H9 (cell line): ENCODE measurements around the gene ATP2A1. TPM values are rescaled to one million over a fixed set of nuclear protein-coding genes. Genes with fewer than 3 reads are reported as not detected.

ENCODE experiments used
- DNase-seq: peaks from one replicate; pipeline ENCODE4 v3.0.0-alpha.2; 2017
- H2AFZ ChIP-seq: one replicate; pipeline ENCODE4 v1.6.1; 2013; ENCODE audit warnings: mild to moderate bottlenecking, low read length, control low read depth, moderate library complexity
- H2AK5ac ChIP-seq: 2 replicates; pipeline ENCODE4 v1.6.1; 2013; ENCODE audit warnings: low read length, control low read depth, mixed read lengths; ENCODE audit not compliant: insufficient read length
- H2BK120ac ChIP-seq: one replicate; pipeline ENCODE4 v1.6.1; 2013; ENCODE audit warnings: low read depth, mild to moderate bottlenecking, low read length, control low read depth, inconsistent platforms; ENCODE audit not compliant: poor library complexity, severe bottlenecking
- H2BK12ac ChIP-seq: 2 replicates; pipeline ENCODE4 v1.6.1; 2013; ENCODE audit warnings: low read length, control low read depth, mixed read lengths, low read depth; ENCODE audit not compliant: insufficient read length
- H2BK15ac ChIP-seq: 2 replicates; pipeline ENCODE4 v1.6.1; 2013; ENCODE audit warnings: low read depth, low read length, control low read depth
- H2BK20ac ChIP-seq: one replicate; pipeline ENCODE4 v1.6.1; 2013; ENCODE audit warnings: low read depth, mild to moderate bottlenecking, low read length, control low read depth, inconsistent platforms; ENCODE audit not compliant: poor library complexity, severe bottlenecking
- H2BK5ac ChIP-seq: 2 replicates; pipeline ENCODE4 v1.6.1; 2013; ENCODE audit warnings: low read length, control low read depth, mixed read lengths; ENCODE audit not compliant: insufficient read length
- H3K14ac ChIP-seq: 2 replicates; pipeline ENCODE4 v1.6.1; 2013; ENCODE audit warnings: low read length, control low read depth; ENCODE audit not compliant: insufficient read depth
- H3K18ac ChIP-seq: 2 replicates; pipeline ENCODE4 v1.6.1; 2013; ENCODE audit warnings: low read depth, mild to moderate bottlenecking, mixed read lengths, low read length, control low read depth; ENCODE audit not compliant: insufficient read length
- H3K23ac ChIP-seq: 2 replicates; pipeline ENCODE4 v1.6.1; 2013; ENCODE audit warnings: low read length, control low read depth, mixed read lengths, low read depth; ENCODE audit not compliant: insufficient read length
- H3K23me2 ChIP-seq: 2 replicates; pipeline ENCODE4 v1.6.1; 2013; ENCODE audit warnings: low read depth, mild to moderate bottlenecking, mixed read lengths, low read length, control low read depth; ENCODE audit not compliant: insufficient read length, poor library complexity, severe bottlenecking
- H3K27ac ChIP-seq: 2 replicates; pipeline ENCODE4 v1.5.1; 2013; ENCODE audit warnings: low read length, control low read depth, mixed read lengths, low read depth; ENCODE audit not compliant: insufficient read length
- H3K27me3 ChIP-seq: 2 replicates; pipeline ENCODE4 v1.6.1; 2013; ENCODE audit warnings: low read length, control low read depth, inconsistent platforms; ENCODE audit not compliant: insufficient read depth
- H3K4ac ChIP-seq: 2 replicates; pipeline ENCODE4 v1.6.1; 2013; ENCODE audit warnings: low read depth, mild to moderate bottlenecking, control low read depth, inconsistent platforms, low read length, moderate library complexity
- H3K4me1 ChIP-seq: 2 replicates; pipeline ENCODE4 v1.6.1; 2013; ENCODE audit warnings: low read length, control low read depth, inconsistent platforms; ENCODE audit not compliant: insufficient read depth
- H3K4me2 ChIP-seq: 2 replicates; pipeline ENCODE4 v1.6.1; 2013; ENCODE audit warnings: low read length, control low read depth, mixed read lengths; ENCODE audit not compliant: insufficient read length, insufficient read depth
- H3K56ac ChIP-seq: 2 replicates; pipeline ENCODE4 v1.6.1; 2013; ENCODE audit warnings: low read depth, mild to moderate bottlenecking, mixed read lengths, low read length, control low read depth; ENCODE audit not compliant: insufficient read length
- H3K79me1 ChIP-seq: 2 replicates; pipeline ENCODE4 v1.6.1; 2013; ENCODE audit warnings: low read depth, mild to moderate bottlenecking, moderate library complexity, low read length, control low read depth, inconsistent platforms; ENCODE audit not compliant: insufficient read depth, poor library complexity, severe bottlenecking
- H3K79me2 ChIP-seq: 2 replicates; pipeline ENCODE4 v1.6.1; 2013; ENCODE audit warnings: low read length, control low read depth, inconsistent platforms; ENCODE audit not compliant: insufficient read depth
- H3K9ac ChIP-seq: 2 replicates; pipeline ENCODE4 v1.6.1; 2013; ENCODE audit warnings: low read length, control low read depth, mixed read lengths; ENCODE audit not compliant: insufficient read length; ENCODE audit errors: extremely low read depth
- H3K9me3 ChIP-seq: one replicate; pipeline ENCODE4 v1.6.1; 2013; ENCODE audit warnings: low read depth, low read length, inconsistent platforms; ENCODE audit not compliant: control insufficient read depth
- H3T11ph ChIP-seq: one replicate; pipeline ENCODE4 v1.6.1; 2013; ENCODE audit warnings: mild to moderate bottlenecking, low read length, control low read depth, inconsistent platforms
- H4K20me1 ChIP-seq: one replicate; pipeline ENCODE4 v1.6.1; 2013; ENCODE audit not compliant: control insufficient read depth, insufficient read length, insufficient read depth
- H4K5ac ChIP-seq: 2 replicates; pipeline ENCODE4 v1.6.1; 2013; ENCODE audit warnings: low read depth, mild to moderate bottlenecking, mixed read lengths, low read length, control low read depth; ENCODE audit not compliant: insufficient read length
- H4K8ac ChIP-seq: replicated peaks from 2 replicates; pipeline ENCODE4 v1.6.1; 2013; ENCODE audit warnings: low read length, control low read depth, mixed read lengths, low read depth; ENCODE audit not compliant: insufficient read length
- H4K91ac ChIP-seq: 2 replicates; pipeline ENCODE4 v1.6.1; 2013; ENCODE audit warnings: low read depth, mild to moderate bottlenecking, moderate library complexity, mixed read lengths, low read length, control low read depth; ENCODE audit not compliant: insufficient read length
- H3K27ac Mint-ChIP-seq, 3 experiments: 2 replicates in 2 of 3; 3 replicates in 1 of 3; pipeline ENCODE4 v1.8.0; 2020 to 2021; ENCODE audit warnings: mixed read lengths in 3 of 3, mild to moderate bottlenecking in 1 of 3, moderate library complexity in 1 of 3
- H3K27me3 Mint-ChIP-seq: 2 replicates; pipeline ENCODE4 v1.8.0; 2021; ENCODE audit warnings: low read depth, mild to moderate bottlenecking, moderate library complexity, mixed read lengths
- H3K36me3 Mint-ChIP-seq, 3 experiments: 2 replicates in 2 of 3; 3 replicates in 1 of 3; pipeline ENCODE4 v1.8.0; 2020 to 2021; ENCODE audit warnings: low read depth in 3 of 3, mixed read lengths in 3 of 3; ENCODE audit not compliant: insufficient read depth in 1 of 3
- H3K4me1 Mint-ChIP-seq, 2 experiments: 2 replicates each; pipeline ENCODE4 v1.8.0; 2020; ENCODE audit warnings: mixed read lengths in 2 of 2
- H3K4me3 Mint-ChIP-seq, 2 experiments: 2 replicates in 1 of 2; 3 replicates in 1 of 2; pipeline ENCODE4 v1.8.0; 2020 to 2021; ENCODE audit warnings: mild to moderate bottlenecking in 2 of 2, mixed read lengths in 2 of 2, moderate library complexity in 1 of 2
- H3K9me3 Mint-ChIP-seq, 2 experiments: 2 replicates in 1 of 2; 3 replicates in 1 of 2; pipeline ENCODE4 v1.8.0; 2020; ENCODE audit warnings: mild to moderate bottlenecking in 2 of 2, mixed read lengths in 2 of 2, moderate library complexity in 1 of 2
- WGBS: extraction: QIAGEN DNeasy Blood & Tissue Kit; methylation state at CpG from one replicate; pipeline ENCODE4 v1.1.7; 2013; ENCODE audit warnings: missing lambda C conversion rate, low lambda C conversion rate, mixed read lengths; ENCODE audit not compliant: insufficient read length; ENCODE audit errors: extremely low coverage; 5-methylcytosine and 5-hydroxymethylcytosine counted together
- total RNA-seq: library from RNA; stranded (reverse); gene quantifications from 2 replicates; pipeline ENCODE4 v1.2.1, GENCODE V29; 2021
- TF ChIP-seq, protein P1 (sequence below): fragments of 200-600 bp; sonication (generic); conservative IDR thresholded peaks from 3 replicates; pipeline ENCODE4 v1.8.0; 2021; ENCODE audit warnings: antibody characterized with exemption, mild to moderate bottlenecking

Gene ATP2A1
- total RNA-seq, 1 experiment from 2014 or later = 4.6 TPM

DNA sequence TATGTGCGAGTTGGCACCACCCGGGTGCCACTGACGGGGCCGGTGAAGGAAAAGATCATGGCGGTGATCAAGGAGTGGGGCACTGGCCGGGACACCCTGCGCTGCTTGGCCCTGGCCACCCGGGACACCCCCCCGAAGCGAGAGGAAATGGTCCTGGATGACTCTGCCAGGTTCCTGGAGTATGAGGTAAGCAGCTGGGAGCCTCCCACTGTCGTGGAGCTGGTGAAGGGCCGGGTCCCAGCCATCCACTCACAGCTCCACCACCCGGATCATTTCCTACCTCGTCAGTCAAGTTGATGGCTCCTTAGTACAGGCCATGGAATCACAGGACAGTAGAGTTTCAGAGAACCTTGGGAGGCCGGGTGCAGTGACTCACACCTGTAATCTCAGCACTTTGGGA, 20.0 kb downstream of the ATP2A1 start:
- Histone ChIP-seq H2BK120ac (no peak overlapping the region), H3K23ac (no peak overlapping the region), H3K79me2 (no peaks in the 10 kb centered on the region), H3K4ac (no peak overlapping the region), H2AK5ac (no peak overlapping the region), H3K9me3 (no peaks in the 10 kb centered on the region), H3T11ph (no peak overlapping the region), H4K5ac (no peak overlapping the region), H3K79me1 (no peaks in the 10 kb centered on the region), H3K4me1 (no peaks in the 10 kb centered on the region), H3K9ac (no peak overlapping the region), H4K8ac (no peak overlapping the region), H3K23me2 (no peaks in the 10 kb centered on the region), H3K27me3 (no peaks in the 10 kb centered on the region), H2BK5ac (no peak overlapping the region), H3K4me2 (no peak overlapping the region), H2BK15ac (no peak overlapping the region), H3K56ac (no peak overlapping the region), H3K18ac (no peak overlapping the region), H2BK12ac (no peak overlapping the region), H3K14ac (no peak overlapping the region), H4K20me1 (no peaks in the 10 kb centered on the region), H3K27ac (no peak overlapping the region), H2AFZ (no peak overlapping the region), H2BK20ac (no peak overlapping the region), H4K91ac (no peak overlapping the region)
- H3K4me1 Mint-ChIP-seq = no peaks in the 10 kb centered on the region
- H3K4me3 Mint-ChIP-seq = no peak overlapping the region
- H3K27ac Mint-ChIP-seq = peak overlapping the region; percentile 64 to 77 (median 77); a peak in 2 of 7 replicates
- no peak for DNase-seq
- WGBS = no CpG with 5 or more reads among the region's 15 CpGs
- TF ChIP-seq, protein P1, sequence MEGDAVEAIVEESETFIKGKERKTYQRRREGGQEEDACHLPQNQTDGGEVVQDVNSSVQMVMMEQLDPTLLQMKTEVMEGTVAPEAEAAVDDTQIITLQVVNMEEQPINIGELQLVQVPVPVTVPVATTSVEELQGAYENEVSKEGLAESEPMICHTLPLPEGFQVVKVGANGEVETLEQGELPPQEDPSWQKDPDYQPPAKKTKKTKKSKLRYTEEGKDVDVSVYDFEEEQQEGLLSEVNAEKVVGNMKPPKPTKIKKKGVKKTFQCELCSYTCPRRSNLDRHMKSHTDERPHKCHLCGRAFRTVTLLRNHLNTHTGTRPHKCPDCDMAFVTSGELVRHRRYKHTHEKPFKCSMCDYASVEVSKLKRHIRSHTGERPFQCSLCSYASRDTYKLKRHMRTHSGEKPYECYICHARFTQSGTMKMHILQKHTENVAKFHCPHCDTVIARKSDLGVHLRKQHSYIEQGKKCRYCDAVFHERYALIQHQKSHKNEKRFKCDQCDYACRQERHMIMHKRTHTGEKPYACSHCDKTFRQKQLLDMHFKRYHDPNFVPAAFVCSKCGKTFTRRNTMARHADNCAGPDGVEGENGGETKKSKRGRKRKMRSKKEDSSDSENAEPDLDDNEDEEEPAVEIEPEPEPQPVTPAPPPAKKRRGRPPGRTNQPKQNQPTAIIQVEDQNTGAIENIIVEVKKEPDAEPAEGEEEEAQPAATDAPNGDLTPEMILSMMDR = no peak
- no peaks in the 10 kb centered on the region; a peak in 1 of 7 replicates for H3K36me3 Mint-ChIP-seq
- H3K9me3 Mint-ChIP-seq = no peaks in the 10 kb centered on the region
- no peaks in the 10 kb centered on the region for H3K27me3 Mint-ChIP-seq
